ENCODE results near the gene EFNA3.

GRCh38 chr1:155048449-155049334 is 29.9 kb upstream of the EFNA3 start:
- TF ChIP-seq EP300 (IDR thresholded peaks at IDR 0.05) (no peak), CTCF (IDR thresholded peaks at IDR 0.05) (no peak), POLR2AphosphoS5 (IDR thresholded peaks at IDR 0.05) (no peak)

Measured in suprapubic skin (tissue), 4 donors.